HG02798 (cell line): ENCODE results near the gene DPH1.
"Not testable (repeated sequence)": the region's sequence is repeated elsewhere in the genome, so short reads cannot be mapped to it uniquely, and the experiment has no call there.

Experiments used
- ATAC-seq: cut with Tn5 transposase; IDR thresholded peaks from one replicate; pipeline ENCODE4 v1.9.1; 2021; ENCODE audit warnings: mild to moderate bottlenecking; ENCODE audit not compliant: unreplicated experiment, poor library complexity

DPH1 gene

GRCh38 chr17:2004435-2004952 lies 25.5 kb upstream of the DPH1 start:
- no peak for ATAC-seq

- ATAC-seq, result no peak
These were observed 21.4 kb upstream of the DPH1 start for GRCh38 chr17:2008332-2009126.

GRCh38 chr17:2009737-2010136 lies 20.2 kb upstream of the DPH1 start:
- no peak for ATAC-seq

GRCh38 chr17:2011411-2012371 lies 18.3 kb upstream of the DPH1 start:
- ATAC-seq, result no peak

GRCh38 chr17:2012499-2012898 lies 17.5 kb upstream of the DPH1 start:
- no peak for ATAC-seq

GRCh38 chr17:2013220-2013993 lies 16.5 kb upstream of the DPH1 start:
- not testable (repeated sequence) for ATAC-seq

GRCh38 chr17:2013994-2014317 lies 16.0 kb upstream of the DPH1 start:
- no peak for ATAC-seq

GRCh38 chr17:2015314-2015713 lies 14.6 kb upstream of the DPH1 start:
- no peak for ATAC-seq

- no peak for ATAC-seq
These were observed 13.5 kb upstream of the DPH1 start for GRCh38 chr17:2016494-2016893.

GRCh38 chr17:2017274-2017941 lies 12.5 kb upstream of the DPH1 start:
- no peak for ATAC-seq

GRCh38 chr17:2018716-2019510 lies 11.0 kb upstream of the DPH1 start:
- ATAC-seq, result no peak

GRCh38 chr17:2019723-2020122 lies 10.2 kb upstream of the DPH1 start:
- ATAC-seq, result no peak

GRCh38 chr17:2020721-2021120 lies 9.2 kb upstream of the DPH1 start:
- ATAC-seq, result no peak

GRCh38 chr17:2022647-2023240 lies 7.2 kb upstream of the DPH1 start:
- ATAC-seq, result no peak

- ATAC-seq, result no peak
These were observed 6.7 kb upstream of the DPH1 start for GRCh38 chr17:2023256-2023655.

- no peak for ATAC-seq
These were observed 6.0 kb upstream of the DPH1 start for GRCh38 chr17:2023692-2024571.

GRCh38 chr17:2024572-2025219 lies 5.3 kb upstream of the DPH1 start:
- no peak for ATAC-seq
